HG03139 (cell line): Measurements from ENCODE around the gene MTG2.

ENCODE experiments used
- ATAC-seq: cut with Tn5 transposase; IDR thresholded peaks from one replicate; pipeline ENCODE4 v1.9.1; 2021; ENCODE audit not compliant: unreplicated experiment

MTG2 gene

GRCh38 chr20:62232770-62233645, 50.2 kb downstream of the MTG2 start:
- ATAC-seq, result no peak

- no peak for ATAC-seq
These were observed 50.9 kb downstream of the MTG2 start for GRCh38 chr20:62233684-62234083.

GRCh38 chr20:62234339-62234738, 51.5 kb downstream of the MTG2 start:
- no peak for ATAC-seq

- ATAC-seq, result no peak
These were observed 52.4 kb downstream of the MTG2 start for GRCh38 chr20:62235001-62235776.

- no peak for ATAC-seq
These were observed 52.9 kb downstream of the MTG2 start for GRCh38 chr20:62235777-62236157.

- no peak for ATAC-seq
These were observed 53.4 kb downstream of the MTG2 start for GRCh38 chr20:62236200-62236599.

- no peak for ATAC-seq
These were observed 54.1 kb downstream of the MTG2 start for GRCh38 chr20:62236766-62237513.

GRCh38 chr20:62237514-62237800, 54.6 kb downstream of the MTG2 start:
- ATAC-seq, result no peak

- peak; percentile 97 for ATAC-seq
These were observed 55.2 kb downstream of the MTG2 start, which contains the start of gene OSBPL2 for GRCh38 chr20:62237801-62238568. Gene OSBPL2, plus strand, starts transcription at chr20:62238521. Its CDS starts 17,664 bp downstream, at chr20:62256185.

- ATAC-seq, result no peak
These were observed 55.9 kb downstream of the MTG2 start for GRCh38 chr20:62238569-62239277.

- no peak for ATAC-seq
These were observed 56.6 kb downstream of the MTG2 start for GRCh38 chr20:62239278-62239879.

- no peak for ATAC-seq
These were observed 57.3 kb downstream of the MTG2 start for GRCh38 chr20:62240020-62240685.

- ATAC-seq, result no peak
These were observed 58.7 kb downstream of the MTG2 start for GRCh38 chr20:62241506-62241905.

- ATAC-seq, result no peak
These were observed 59.3 kb downstream of the MTG2 start for GRCh38 chr20:62242176-62242575.

- no peak for ATAC-seq
These were observed 60.3 kb downstream of the MTG2 start for GRCh38 chr20:62243106-62243505.

GRCh38 chr20:62243906-62244515, 61.2 kb downstream of the MTG2 start:
- no peak for ATAC-seq

GRCh38 chr20:62244644-62245108, 61.8 kb downstream of the MTG2 start:
- ATAC-seq, result no peak

- ATAC-seq, result no peak
These were observed 63.1 kb downstream of the MTG2 start for GRCh38 chr20:62245911-62246280.

GRCh38 chr20:62246431-62246830, 63.6 kb downstream of the MTG2 start:
- ATAC-seq, result no peak
